Neural progenitor cell (in vitro differentiated cells): ENCODE data around the gene MAST3.

Source experiments
- CTCF ChIP-seq: fragments of 200-600 bp; sonication (generic); IDR thresholded peaks from 2 replicates; pipeline ENCODE4 v1.5.1; 2017; ENCODE audit warnings: antibody characterized with exemption, mild to moderate bottlenecking
- EZH2 ChIP-seq: fragments of 200-600 bp; sonication (generic); IDR thresholded peaks from 2 replicates; pipeline ENCODE4 v1.6.1; 2017; ENCODE audit warnings: antibody characterized with exemption, mild to moderate bottlenecking, moderate library complexity

DNA sequence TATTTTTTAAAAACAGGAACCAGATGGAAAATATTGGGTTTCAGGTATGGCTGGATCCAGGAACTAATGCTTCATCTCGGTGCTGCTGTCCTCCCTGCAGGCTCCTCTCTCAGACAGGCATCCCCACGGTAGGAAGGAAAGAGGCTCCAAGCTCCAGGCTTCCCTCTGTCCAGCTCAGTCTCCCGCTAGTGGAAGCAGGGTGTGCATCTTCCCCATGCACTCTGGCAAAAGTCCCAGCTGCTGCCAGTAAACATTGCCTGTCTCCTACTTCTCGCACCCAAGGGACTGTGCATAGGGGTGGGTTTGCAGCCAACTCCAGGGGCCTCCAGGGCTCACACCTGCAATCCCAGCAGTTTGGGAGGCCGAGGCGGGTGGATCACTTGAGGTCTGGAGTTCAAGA is 40.0 kb upstream of the MAST3 start:
- no peak for TF ChIP-seq EZH2
- TF ChIP-seq CTCF = no peak
